ENCODE data around the gene CHRNA4. TPM values are rescaled to one million over a fixed set of nuclear protein-coding genes. Genes with fewer than 3 reads are reported as not detected.

The CHRNA4 gene
- total RNA-seq, 3 donors from 2014 or later: not detected

DNA sequence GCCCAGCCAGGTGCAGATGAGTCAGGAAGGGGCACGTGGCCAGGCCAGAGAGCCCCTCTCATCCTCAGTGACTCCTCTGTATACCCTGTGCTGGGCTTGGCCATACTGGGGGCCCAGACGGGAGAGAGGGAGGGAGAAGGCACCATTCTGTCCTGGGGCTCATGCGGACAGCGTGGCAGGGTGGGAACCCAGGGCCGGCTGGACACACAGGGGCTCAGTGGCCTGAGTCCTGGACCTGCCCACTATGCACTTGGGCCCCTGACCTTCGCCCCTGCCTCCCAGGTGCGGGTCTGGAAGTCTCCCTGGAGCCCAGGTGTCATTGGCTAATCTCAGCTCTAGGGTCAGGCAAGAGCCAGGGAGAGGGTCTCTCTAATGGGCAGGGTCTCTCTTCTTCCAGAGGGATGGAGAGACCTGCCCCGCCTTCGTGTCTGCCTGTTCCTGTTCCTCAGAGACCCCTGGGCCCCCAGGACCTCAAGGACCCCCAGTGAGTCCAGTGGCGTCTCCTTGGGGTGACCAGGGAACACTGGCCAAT is 40.5 kb downstream of the CHRNA4 start:
- Histone ChIP-seq H3K4me3 (no peak overlapping the region), H3K36me3 (ENCODE audit: low read depth) (no peaks in the 10 kb centered on the region), H3K9me3 (no peaks in the 10 kb centered on the region), H3K4me1 (ENCODE audit: low read depth) (no peaks in the 10 kb centered on the region)
- DNase-seq (peak in 1 of 3 donors; percentile 25), ATAC-seq (no peak)
- intact Hi-C loops (cut with DNase I, micrococcal nuclease): no loop called here
- TF ChIP-seq, protein P1, sequence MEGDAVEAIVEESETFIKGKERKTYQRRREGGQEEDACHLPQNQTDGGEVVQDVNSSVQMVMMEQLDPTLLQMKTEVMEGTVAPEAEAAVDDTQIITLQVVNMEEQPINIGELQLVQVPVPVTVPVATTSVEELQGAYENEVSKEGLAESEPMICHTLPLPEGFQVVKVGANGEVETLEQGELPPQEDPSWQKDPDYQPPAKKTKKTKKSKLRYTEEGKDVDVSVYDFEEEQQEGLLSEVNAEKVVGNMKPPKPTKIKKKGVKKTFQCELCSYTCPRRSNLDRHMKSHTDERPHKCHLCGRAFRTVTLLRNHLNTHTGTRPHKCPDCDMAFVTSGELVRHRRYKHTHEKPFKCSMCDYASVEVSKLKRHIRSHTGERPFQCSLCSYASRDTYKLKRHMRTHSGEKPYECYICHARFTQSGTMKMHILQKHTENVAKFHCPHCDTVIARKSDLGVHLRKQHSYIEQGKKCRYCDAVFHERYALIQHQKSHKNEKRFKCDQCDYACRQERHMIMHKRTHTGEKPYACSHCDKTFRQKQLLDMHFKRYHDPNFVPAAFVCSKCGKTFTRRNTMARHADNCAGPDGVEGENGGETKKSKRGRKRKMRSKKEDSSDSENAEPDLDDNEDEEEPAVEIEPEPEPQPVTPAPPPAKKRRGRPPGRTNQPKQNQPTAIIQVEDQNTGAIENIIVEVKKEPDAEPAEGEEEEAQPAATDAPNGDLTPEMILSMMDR (IDR thresholded peaks at IDR 0.05): no peak

DNA sequence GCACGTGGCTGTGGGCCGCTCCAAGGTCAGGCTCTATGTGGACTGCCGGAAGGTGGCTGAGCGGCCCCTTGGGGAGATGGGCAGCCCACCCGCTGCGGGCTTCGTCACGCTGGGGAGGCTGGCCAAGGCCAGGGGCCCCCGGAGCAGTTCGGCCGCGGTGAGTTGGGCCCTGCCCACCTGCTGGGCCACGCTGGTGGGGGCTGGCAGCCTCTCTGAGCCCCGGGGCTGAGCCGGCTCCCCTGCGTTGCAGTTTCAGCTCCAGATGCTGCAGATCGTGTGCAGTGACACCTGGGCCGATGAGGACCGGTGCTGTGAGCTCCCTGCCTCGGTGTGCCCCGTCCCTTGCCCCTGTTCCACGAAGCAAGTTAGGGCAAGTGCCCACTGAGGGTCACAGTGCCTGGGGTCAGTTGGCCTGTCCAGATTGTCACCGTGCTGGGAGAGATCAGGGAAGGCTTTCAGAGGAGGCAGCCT is 41.1 kb downstream of the CHRNA4 start:
- intact Hi-C loops (cut with DNase I, micrococcal nuclease): no loop called here
- ATAC-seq (no peak), DNase-seq (peak in 1 of 3 donors; percentile 37)
- no peaks in the 10 kb centered on the region for H3K4me1 ChIP-seq (ENCODE audit: low read depth)
- no peaks in the 10 kb centered on the region for H3K36me3 ChIP-seq (ENCODE audit: low read depth)
- TF ChIP-seq, protein P1 (IDR thresholded peaks at IDR 0.05): no peak
- H3K9me3 ChIP-seq: no peaks in the 10 kb centered on the region
- H3K4me3 ChIP-seq: no peak overlapping the region

DNA sequence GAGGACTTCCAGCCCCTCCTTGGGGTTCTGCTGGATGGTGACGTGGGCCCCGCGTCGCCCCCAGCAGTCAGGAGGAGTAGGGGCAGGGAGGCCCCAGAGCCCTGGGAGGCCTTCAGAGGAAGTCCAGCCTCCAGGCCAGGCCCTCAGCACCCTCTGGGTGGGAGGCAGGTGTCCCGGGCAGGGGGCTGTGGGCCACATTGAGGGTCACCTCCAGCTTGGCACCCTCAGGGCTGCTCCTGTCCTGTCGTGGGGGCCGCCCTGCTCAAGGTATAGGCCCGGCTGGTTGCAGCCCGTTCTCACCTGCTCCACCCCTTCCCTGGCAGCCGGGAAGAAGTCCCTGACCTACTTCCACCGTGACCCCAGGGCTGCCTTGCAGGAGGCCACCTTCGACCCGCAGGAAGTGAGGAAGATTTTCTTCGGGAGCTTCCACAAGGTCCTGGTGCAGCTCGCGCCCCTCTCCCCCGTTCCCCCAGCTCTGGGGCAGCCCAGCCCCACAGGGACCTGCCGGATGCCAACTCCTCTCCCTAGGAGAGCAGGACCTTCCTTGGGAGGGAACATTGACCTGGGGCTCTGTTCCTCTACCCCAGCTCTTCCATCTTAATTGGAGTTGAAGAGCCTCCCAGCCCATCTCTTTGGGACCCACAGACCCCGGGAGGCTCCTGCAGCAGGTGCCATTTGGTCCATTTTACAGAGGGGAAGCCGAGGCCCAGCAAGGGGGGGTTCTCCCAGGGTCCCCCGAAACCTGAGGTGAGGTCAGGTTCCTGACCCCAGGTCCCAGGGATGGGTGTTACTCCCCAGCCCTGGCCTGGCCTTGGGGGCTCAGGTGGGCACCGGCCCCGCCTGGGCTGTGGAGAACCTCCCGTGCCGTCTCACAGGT is 41.7 kb downstream of the CHRNA4 start:
- DNase-seq (peak in 1 of 3 donors; percentile 28), ATAC-seq (no peak)
- H3K36me3 ChIP-seq (ENCODE audit: low read depth): no peaks in the 10 kb centered on the region
- H3K4me3 ChIP-seq: no peak overlapping the region
- TF ChIP-seq, protein P1 (IDR thresholded peaks at IDR 0.05): no peak
- no peaks in the 10 kb centered on the region for H3K9me3 ChIP-seq
- no peaks in the 10 kb centered on the region for H3K4me1 ChIP-seq (ENCODE audit: low read depth)
- intact Hi-C loops (cut with DNase I, micrococcal nuclease): no loop called here

DNA sequence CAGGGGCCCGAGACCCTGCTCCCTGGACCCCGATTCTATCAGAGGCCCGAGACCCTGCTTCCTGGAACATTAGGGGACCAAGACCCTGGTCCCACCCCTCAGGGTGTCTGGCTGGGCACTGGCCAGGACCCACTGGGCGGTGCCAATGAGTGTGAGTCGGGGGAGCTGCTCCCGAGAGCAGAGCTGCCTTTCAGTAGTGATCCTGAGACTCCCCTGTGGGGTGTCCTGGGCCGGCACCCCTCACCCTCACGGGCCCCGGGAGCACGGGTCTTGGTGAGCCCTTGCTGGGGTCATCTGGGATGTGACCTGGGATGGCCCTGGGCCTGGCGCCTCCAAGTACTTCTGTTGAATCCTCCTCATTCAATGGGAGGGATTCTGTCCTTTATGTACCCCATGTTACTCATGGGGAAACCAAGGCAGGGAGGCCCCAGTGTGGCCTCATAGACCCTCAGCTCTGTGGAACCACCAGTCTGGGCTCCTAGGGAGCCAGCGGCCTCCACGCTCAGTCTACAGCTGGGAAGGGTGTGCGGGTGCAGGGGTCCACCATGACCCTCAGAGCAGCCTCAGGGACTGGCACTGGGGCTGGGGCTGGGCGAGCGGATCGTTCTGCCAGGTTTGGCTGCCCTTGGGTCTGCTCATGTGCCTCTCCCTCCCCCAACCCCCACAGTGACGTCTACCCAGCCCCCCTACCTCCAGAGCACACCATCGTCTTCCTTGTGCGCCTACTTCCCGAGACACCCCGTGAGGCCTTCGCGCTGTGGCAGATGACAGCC is 42.6 kb downstream of the CHRNA4 start:
- TF ChIP-seq, protein P1 (IDR thresholded peaks at IDR 0.05): no peak
- intact Hi-C loops (cut with DNase I, micrococcal nuclease): no loop called here
- ATAC-seq (no peak), DNase-seq (peak in 2 of 3 donors; percentile 7 to 24)
- H3K4me3 ChIP-seq: no peak overlapping the region
- H3K9me3 ChIP-seq: no peaks in the 10 kb centered on the region
- H3K4me1 ChIP-seq (ENCODE audit: low read depth): no peaks in the 10 kb centered on the region
- no peaks in the 10 kb centered on the region for H3K36me3 ChIP-seq (ENCODE audit: low read depth)

DNA sequence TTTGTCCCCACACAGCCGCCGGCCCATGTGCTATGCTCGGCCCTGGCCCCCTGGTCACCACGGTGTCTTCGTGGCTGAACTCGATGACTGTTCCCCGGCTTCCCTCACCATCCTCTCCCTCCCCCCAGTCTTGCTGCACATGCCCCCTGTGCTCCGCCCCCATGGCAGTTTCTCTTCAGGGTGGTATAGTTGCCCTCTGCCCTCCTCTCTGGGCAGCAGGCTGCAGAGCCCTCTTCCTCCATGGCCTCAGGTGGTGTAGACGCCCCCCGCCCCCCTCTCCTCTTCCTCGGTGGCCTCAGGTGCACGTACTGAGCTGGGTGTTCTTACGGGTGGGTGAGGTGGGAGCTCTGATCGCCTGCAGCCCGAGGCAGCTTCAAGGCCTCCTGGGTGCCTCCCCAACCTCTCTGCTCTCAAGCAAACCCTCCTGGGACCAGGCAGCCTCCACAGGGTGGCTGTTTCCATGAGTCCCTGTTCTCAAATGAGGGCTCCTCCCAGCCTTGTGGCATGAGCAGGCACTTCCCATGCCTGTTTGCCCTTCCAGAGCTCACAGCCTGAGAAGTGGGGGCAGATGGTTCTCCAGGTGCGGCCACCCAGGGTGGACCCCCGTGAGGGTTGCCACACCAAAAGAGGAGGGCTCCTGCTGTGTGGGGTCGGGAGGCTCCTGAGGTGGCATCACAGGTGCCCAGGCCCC is 43.4 kb downstream of the CHRNA4 start:
- Histone ChIP-seq H3K4me1 (ENCODE audit: low read depth) (no peaks in the 10 kb centered on the region), H3K9me3 (no peaks in the 10 kb centered on the region), H3K36me3 (ENCODE audit: low read depth) (no peaks in the 10 kb centered on the region), H3K4me3 (no peak overlapping the region)
- TF ChIP-seq, protein P1 (IDR thresholded peaks at IDR 0.05): no peak
- intact Hi-C loops (cut with DNase I, micrococcal nuclease): no loop called here
- peak in 2 of 3 donors; percentile 12 to 24 for DNase-seq
- ATAC-seq: no peak

Data from mucosa of descending colon (tissue), 3 donors.